Hematopoietic multipotent progenitor cell treated with erythropoietin and hydrocortisone succinate and interleukin-3 and kit ligand, for 15 days (in vitro differentiated cells): ENCODE measurements around the gene CTU1.

Source experiments
- DNase-seq: peaks from one replicate; pipeline ENCODE4 v3.0.0-alpha.2; 2015; ENCODE audit warnings: low spot score

The CTU1 gene

DNA sequence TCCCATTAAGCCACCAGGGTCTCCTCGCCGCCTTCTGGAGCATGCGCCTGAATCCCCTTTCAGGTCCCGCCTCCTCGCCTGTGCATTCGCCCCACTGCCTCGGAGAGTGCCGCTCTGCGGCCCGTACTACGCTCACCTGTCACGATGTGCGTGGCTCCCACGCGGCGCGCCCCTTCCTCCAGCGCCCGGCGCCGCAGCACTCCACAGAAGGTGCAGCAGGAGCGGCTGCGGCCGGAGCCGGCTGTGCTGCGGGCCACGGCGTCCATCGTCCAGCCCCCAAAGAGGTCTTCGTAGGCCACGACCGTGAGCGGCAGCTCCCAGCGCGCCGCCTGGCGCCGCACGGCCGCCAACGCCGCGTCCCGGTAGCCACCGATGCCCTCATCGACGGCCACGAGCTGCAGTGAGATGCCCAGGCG, 4.3 kb downstream of the CTU1 start:
- no peak for DNase-seq

- no peak for DNase-seq
Observed at GRCh38 chr19:51102991-51103390, 5.2 kb downstream of the CTU1 start.

DNA sequence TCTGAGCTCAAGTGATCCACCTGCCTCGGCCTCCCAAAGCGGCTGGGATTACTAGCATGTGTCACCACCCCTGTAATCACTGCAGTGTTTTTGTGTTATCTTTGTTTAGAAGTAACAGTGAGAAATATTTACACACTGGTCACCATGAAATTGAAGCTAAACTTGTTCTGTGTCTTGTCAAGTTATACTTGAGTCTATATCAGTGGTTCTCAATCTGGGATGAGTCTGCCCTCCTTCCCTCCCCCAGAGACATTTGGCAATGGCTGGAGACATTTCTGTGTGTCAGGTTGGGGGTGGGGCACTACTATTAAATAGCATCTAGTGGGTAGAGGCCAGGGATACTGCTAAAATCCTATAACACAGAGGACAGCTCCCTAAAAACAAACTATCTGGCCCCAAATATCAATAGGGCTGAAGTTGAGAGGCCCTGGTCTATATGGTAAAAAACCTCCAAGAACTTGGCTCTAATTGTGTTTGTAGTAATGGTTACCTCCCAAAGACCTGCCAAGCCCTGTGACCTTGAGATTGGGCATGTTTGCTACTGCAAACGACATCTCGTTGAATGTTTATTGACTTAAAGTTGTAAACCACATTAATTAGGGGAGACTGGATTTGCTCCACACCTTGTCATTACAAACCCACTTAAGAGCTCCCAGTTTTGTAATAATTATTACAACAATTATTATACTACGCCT, 6.9 kb downstream of the CTU1 start:
- DNase-seq, result no peak

DNA sequence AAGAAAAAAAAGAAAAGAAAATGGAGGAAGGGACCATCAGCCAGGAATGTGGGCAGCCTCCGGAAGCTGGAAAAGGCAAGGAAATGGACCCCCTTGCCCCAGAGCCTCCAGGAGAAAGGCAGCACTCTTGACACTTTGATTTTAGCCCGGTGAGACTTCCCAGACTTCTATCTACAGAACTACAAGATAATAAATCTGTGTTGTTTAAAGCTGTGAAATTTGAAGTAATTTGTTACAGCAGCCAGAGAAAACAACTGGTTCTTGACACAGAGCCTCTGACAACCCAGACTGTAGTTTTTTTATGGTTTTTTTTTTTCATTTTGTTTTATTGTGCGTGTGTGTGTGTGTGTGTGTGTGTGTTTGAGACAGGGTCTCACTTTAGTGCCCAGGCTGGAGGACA, 7.6 kb downstream of the CTU1 start:
- no peak for DNase-seq

GRCh38 chr19:51099047-51099382, 9.2 kb downstream of the CTU1 start:
- no peak for DNase-seq

- DNase-seq, result no peak
Observed at GRCh38 chr19:51098365-51099046, 9.7 kb downstream of the CTU1 start.

DNA sequence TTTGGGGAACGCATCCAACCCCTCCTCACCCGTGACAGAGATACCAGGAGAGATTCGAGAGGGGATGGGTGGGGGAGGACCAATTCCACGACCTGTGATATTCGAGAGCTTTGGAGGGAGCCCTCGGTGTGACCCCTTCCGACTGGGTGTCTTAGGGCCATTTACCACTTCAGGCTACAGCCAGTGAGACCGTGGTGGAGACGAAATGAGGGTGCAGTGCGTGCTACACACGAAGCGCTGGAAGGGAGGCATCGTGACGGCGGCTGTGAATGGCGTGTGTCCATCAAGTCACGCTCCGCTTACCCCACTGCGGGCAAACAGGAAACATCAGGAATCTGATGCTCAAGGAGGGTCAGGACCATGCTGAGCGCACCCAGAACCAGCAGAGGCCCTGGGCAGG, 10.4 kb downstream of the CTU1 start:
- no peak for DNase-seq

DNA sequence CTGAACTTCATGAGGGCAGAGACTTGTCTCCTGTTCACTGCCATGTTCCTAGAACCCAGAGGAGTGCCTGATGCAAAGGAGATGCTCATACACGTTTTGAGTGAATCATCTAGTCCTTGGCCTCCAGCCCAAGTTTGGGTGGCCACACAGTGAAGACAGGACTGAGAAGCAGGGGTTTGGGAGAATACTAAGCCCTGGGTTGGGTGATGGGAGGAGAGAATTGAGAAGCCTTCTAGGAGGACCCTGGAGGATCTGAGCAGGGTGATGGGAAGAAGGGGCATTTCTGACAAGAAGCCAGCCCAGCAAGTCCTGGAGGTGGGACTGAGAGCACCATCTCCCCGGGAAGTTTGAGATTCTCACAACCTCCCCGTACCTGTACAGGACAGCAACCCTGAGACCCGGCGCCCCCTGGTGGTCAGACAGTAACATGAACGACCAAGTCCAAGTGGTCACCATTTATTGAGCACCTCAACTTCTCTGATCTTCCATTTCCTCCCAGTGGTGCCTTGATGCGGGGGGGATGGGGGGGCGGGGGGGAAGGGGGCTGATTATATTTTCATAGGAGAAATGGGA, 11.0 kb downstream of the CTU1 start:
- peak; percentile 72 for DNase-seq

GRCh38 chr19:51096473-51097165, 11.6 kb downstream of the CTU1 start:
- peak; percentile 4 for DNase-seq

DNA sequence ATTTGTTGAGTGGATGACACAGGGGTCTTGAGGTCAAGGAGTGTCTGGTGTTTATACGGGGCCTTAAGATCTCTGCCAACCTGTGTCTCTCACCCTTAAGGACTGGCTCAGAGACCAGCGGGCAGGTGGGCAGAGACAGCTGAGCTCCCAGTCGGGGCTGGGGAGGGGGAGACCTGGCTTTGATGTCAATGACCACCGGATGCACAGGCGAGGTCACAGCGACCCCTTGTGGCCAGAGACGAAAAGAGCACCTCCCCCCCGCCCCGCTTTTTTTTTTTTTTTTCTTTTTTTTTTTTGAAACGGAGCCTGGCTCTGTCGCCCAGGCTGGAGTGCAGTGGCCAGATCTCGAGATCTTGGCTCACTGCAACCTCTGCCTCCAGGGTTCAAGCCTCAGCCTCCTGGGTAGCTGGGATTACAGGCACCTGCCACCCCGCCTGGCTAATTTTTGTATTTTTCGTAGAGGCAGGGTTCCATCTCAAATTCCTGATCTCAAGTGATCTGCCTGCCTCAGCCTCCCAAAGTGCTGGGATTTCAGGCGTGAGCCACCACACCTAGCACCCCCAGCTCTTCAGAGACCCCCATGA, 13.4 kb downstream of the CTU1 start:
- peak; percentile 38 for DNase-seq

DNA sequence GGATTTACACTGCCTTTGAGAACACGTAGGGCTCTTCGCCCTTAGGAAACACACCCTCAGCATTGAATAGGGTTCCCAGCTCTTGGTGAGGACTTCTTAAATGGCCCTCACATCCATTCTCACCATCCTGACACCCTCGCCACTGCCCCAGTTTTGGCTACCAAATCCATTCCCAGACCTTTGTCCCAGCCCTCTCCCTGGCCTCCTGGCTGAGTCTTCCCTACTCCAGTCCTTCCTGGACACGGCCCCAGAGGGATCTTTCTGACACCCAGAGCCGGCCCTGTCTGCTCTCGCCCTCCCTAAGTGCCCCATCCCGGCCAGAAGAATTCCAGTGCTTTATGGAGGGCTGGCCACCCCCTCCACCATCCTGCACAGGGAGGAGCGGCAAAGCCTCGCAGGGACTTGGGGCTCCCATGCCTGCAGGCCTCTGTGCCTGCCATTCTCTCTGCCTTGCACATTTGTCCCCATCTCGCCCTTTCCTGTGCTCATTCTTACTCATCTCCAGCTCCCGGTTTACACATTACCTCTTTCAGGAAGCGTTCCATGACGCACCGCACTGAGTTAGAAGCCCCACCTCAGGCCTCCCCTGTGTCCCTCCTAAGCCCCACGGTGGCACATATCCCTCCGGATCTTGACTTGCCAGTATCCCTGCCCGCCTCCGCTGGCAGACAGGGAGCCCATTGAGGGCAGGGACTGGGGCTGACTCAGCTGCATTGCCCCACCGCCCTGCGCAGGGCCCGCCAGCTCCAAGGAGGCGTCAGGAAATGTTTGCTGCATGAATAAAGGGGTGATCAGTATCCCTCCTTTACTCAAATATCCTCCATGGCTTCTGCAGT, 14.5 kb downstream of the CTU1 start:
- DNase-seq, result no peak

DNA sequence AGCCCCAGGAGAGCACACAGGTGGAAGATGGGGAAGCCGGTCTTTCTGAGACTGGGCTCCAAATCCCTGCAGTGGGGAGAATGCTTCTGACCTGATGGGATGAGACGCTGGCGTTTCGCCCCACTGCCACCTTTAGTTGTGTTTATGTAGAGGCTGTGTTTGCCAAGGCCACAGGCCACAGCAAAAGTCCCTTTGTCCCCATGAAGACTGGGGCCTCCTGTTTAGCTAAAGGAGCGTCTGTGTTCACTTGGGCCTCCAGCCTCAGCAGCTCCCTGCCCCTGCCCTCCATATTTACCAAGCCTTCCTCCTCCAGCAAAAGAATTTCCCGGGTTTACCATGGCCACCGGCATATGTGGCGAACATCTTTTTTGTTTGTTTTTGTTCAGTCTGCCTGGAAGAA, 15.1 kb downstream of the CTU1 start:
- DNase-seq, result no peak

GRCh38 chr19:51091895-51092873, 16.0 kb downstream of the CTU1 start:
- DNase-seq, result no peak

DNA sequence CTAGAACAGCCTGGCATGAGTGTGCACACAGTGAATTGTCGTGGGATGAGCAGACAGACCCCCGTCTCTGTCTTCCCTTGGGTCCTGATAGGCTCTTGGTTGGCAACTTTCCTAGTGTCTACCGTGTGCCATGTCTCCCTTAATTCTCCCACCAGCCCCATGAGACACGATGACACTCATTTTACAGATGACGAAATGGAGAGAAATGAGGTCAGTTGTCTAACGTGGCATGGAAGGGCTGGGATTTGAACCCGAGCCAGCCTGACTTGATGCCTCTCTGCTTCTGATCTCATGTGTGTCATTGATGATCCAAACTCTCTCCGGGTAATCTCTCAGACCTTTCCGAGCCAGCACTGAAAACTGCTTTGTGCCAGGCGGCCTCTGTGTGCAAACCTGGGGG, 17.1 kb downstream of the CTU1 start:
- no peak for DNase-seq

DNA sequence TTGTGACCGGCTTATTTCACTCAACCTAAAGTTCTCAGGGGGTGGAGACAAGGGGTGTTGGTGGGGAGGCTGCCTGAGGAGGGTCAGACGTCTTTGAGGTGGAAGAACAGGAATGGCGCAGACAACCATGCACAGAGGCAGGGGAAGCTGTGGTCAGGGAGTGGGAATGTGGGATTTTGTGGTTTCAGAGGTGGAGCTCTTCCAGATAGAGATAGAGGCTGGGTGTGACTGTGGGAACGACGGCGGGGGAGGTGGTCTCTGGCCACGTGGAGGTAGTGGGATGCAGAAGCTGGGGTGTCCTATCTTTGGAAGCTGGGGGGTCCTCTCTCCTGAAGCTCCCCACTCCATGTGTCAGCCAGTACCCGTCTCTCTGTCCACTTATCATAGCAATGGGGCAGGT, 17.7 kb downstream of the CTU1 start:
- no peak for DNase-seq

GRCh38 chr19:51089786-51090185, 18.4 kb downstream of the CTU1 start:
- DNase-seq, result no peak

GRCh38 chr19:51086153-51086850, 21.9 kb downstream of the CTU1 start:
- DNase-seq, result no peak

DNA sequence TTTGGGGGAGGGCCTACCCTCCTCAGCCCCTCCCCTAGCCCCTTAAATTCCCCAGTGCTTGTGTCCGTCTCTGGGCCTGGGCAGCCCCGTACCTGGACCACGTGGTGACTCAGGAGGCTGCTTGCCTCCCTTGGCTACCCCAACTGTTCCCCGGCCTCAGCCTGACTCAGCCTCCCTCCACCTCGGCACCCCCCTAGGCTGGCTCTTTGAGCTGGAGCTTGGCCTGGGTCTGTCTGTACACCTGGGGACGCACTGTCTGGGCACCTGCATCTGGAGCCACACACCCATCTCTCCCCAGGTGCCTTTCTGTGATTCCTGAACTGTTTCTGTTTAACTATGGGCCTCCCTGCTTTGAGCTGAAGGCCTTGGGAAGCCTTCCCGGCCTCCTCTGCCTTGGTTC, 23.7 kb downstream of the CTU1 start:
- no peak for DNase-seq

- no peak for DNase-seq
Observed at GRCh38 chr19:51083783-51084182, 24.4 kb downstream of the CTU1 start.

DNA sequence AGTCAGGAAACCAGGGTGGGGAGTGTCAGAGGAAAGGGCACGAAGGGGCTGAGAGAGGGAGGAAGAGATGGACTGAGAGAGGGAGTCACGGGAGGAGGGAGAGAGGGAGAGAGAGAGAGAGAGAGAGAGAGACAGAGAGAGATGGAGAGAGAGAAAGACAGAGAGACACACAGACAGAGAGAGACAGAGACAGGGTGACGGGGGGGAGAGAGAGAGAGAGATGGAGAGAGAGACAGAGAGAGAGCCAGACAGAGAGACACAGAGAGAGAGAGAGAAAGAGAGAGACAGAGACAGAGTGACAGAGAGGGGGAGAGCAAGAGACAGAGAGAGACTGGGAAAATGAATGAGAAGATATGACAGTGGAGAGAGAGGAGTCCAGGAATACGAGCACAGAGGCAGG, 25.0 kb downstream of the CTU1 start:
- no peak for DNase-seq
